Suppressor macrophage treated with lipopolysaccharide for 4 hours (primary cell): ENCODE results near the gene UBE2E2.

Experiments used
- DNase-seq: peaks from one replicate; pipeline ENCODE4 v3.0.0-alpha.2; 2020

Gene UBE2E2

GRCh38 chr3:23549148-23549910 lies 346.2 kb downstream of the UBE2E2 start:
- no peak for DNase-seq

- DNase-seq = no peak
Observed at GRCh38 chr3:23550402-23550801, 347.3 kb downstream of the UBE2E2 start.

GRCh38 chr3:23552506-23552905 lies 349.4 kb downstream of the UBE2E2 start:
- DNase-seq = no peak

- no peak for DNase-seq
Observed at GRCh38 chr3:23553353-23553752, 350.2 kb downstream of the UBE2E2 start.

GRCh38 chr3:23565041-23565775 lies 362.1 kb downstream of the UBE2E2 start:
- no peak for DNase-seq

- DNase-seq = peak; percentile 3
Observed at GRCh38 chr3:23566499-23566898, 363.4 kb downstream of the UBE2E2 start.

- DNase-seq = peak; percentile 84
Observed at GRCh38 chr3:23567917-23568316, 364.8 kb downstream of the UBE2E2 start.

GRCh38 chr3:23573827-23574226 lies 370.7 kb downstream of the UBE2E2 start:
- DNase-seq = no peak

- DNase-seq = no peak
Observed at GRCh38 chr3:23574822-23575315, 371.7 kb downstream of the UBE2E2 start.

- DNase-seq = no peak
Observed at GRCh38 chr3:23575697-23576096, 372.6 kb downstream of the UBE2E2 start.

GRCh38 chr3:23576379-23576959 lies 373.3 kb downstream of the UBE2E2 start:
- DNase-seq = no peak

- DNase-seq = no peak
Observed at GRCh38 chr3:23580096-23580713, 377.1 kb downstream of the UBE2E2 start.

- DNase-seq = no peak
Observed at GRCh38 chr3:23583980-23584740, 381.0 kb downstream of the UBE2E2 start.

GRCh38 chr3:23587513-23587912 lies 384.4 kb downstream of the UBE2E2 start:
- DNase-seq = no peak

GRCh38 chr3:23588547-23588946 lies 385.4 kb downstream of the UBE2E2 start:
- DNase-seq = no peak

GRCh38 chr3:23589602-23590001 lies 386.5 kb downstream of the UBE2E2 start:
- no peak for DNase-seq

- DNase-seq = no peak
Observed at GRCh38 chr3:23590424-23591273, 387.5 kb downstream of the UBE2E2 start.

GRCh38 chr3:23591374-23591773 lies 388.2 kb downstream of the UBE2E2 start:
- no peak for DNase-seq

GRCh38 chr3:23592961-23593931 lies 390.1 kb downstream of the UBE2E2 start:
- DNase-seq = no peak

GRCh38 chr3:23594066-23594465 lies 390.9 kb downstream of the UBE2E2 start:
- DNase-seq = no peak
